ENCODE results near the gene TMIE.
"Not testable (repeated sequence)": the region's sequence is repeated elsewhere in the genome, so short reads cannot be mapped to it uniquely, and the experiment has no call there.

The TMIE gene

GRCh38 chr3:46685446-46685845, 15.7 kb upstream of the TMIE start:
- DNase-seq (ENCODE audit: low spot score), result no peak

GRCh38 chr3:46690798-46691197, 10.4 kb upstream of the TMIE start:
- no peak for DNase-seq (ENCODE audit: low spot score)

GRCh38 chr3:46692566-46692990, 8.6 kb upstream of the TMIE start:
- DNase-seq (ENCODE audit: low spot score), result no peak

GRCh38 chr3:46693038-46693891, 7.9 kb upstream of the TMIE start, which contains the start of gene ALS2CL:
Gene ALS2CL (minus strand): TSS chr3:46693679. CDS start chr3:46689440, 4,239 bp downstream.
- DNase-seq (ENCODE audit: low spot score), result peak; percentile 67

GRCh38 chr3:46693892-46694226, 7.3 kb upstream of the TMIE start:
- DNase-seq (ENCODE audit: low spot score), result peak; percentile 52

GRCh38 chr3:46694520-46694919, 6.7 kb upstream of the TMIE start:
- no peak for DNase-seq (ENCODE audit: low spot score)

GRCh38 chr3:46695177-46695961, 5.8 kb upstream of the TMIE start:
- DNase-seq (ENCODE audit: low spot score), result peak; percentile 52

GRCh38 chr3:46695962-46696894, 5.0 kb upstream of the TMIE start:
- DNase-seq (ENCODE audit: low spot score), result no peak

GRCh38 chr3:46699676-46700523, 1.3 kb upstream of the TMIE start:
- peak; percentile 5 for DNase-seq (ENCODE audit: low spot score)

GRCh38 chr3:46700772-46701171, 420 bp upstream of the TMIE start:
- no peak for DNase-seq (ENCODE audit: low spot score)

GRCh38 chr3:46702246-46703012, 1.2 kb downstream of the TMIE start:
- DNase-seq (ENCODE audit: low spot score), result no peak

GRCh38 chr3:46703013-46703520, 1.9 kb downstream of the TMIE start:
- DNase-seq (ENCODE audit: low spot score), result no peak

- not testable (repeated sequence) for DNase-seq (ENCODE audit: low spot score)
Measured at GRCh38 chr3:46704346-46704745, 3.2 kb downstream of the TMIE start.

- peak; percentile 71 for DNase-seq (ENCODE audit: low spot score)
Measured at GRCh38 chr3:46705022-46705530, 3.9 kb downstream of the TMIE start.

GRCh38 chr3:46705751-46706552, 4.8 kb downstream of the TMIE start:
- DNase-seq (ENCODE audit: low spot score), result no peak

GRCh38 chr3:46706771-46707582, 5.8 kb downstream of the TMIE start:
- DNase-seq (ENCODE audit: low spot score), result no peak

- no peak for DNase-seq (ENCODE audit: low spot score)
Measured at GRCh38 chr3:46707601-46708011, 6.4 kb downstream of the TMIE start.

Data from CD4-positive, alpha-beta T cell treated with Interleukin-2 at 100 ng/mL for 4 hours (primary cell).